HL-60 (cell line): ENCODE data around the gene SLC34A1.

Experiments
- DNase-seq, 2 experiments: peaks; one replicate each; pipeline ENCODE4 v3.0.0-alpha.2; 2010 to 2020; ENCODE audit warnings: low read depth in 1 of 2, low spot score in 1 of 2
- H3K27ac ChIP-seq: fragments of 250-450 bp; sonication (Bioruptor Pico); replicated peaks from 2 replicates; pipeline ENCODE4 v1.5.1; 2020; ENCODE audit warnings: mild to moderate bottlenecking, moderate library complexity
- H3K27me3 ChIP-seq: fragments of 250-450 bp; sonication (Bioruptor Pico); 2 replicates; pipeline ENCODE4 v1.5.1; 2021; ENCODE audit warnings: mild to moderate bottlenecking, moderate library complexity; ENCODE audit not compliant: insufficient read depth, poor library complexity, severe bottlenecking
- H3K4me3 ChIP-seq: replicated peaks from 2 replicates; pipeline ENCODE4 v1.5.1; 2011; ENCODE audit warnings: mild to moderate bottlenecking, control low read depth, low read length; ENCODE audit not compliant: insufficient read depth
- GABPA ChIP-seq: IDR thresholded peaks from 2 replicates; pipeline ENCODE4 v1.6.1; 2012; ENCODE audit warnings: low read depth
- POLR2AphosphoS5 ChIP-seq: IDR thresholded peaks from 2 replicates; pipeline ENCODE4 v1.6.1; 2012; ENCODE audit warnings: low read depth
- SPI1 ChIP-seq: IDR thresholded peaks from 2 replicates; pipeline ENCODE4 v1.6.1; 2012; ENCODE audit warnings: low read depth, mild to moderate bottlenecking, borderline replicate concordance
- TF ChIP-seq, protein P1 (sequence below): IDR thresholded peaks from 2 replicates; pipeline ENCODE4 v1.6.1; 2012; ENCODE audit warnings: low read depth; ENCODE audit not compliant: insufficient replicate concordance
- TF ChIP-seq, protein P2 (sequence below): IDR thresholded peaks from one replicate; pipeline ENCODE4 v1.5.1; 2011; ENCODE audit warnings: low read length, control low read depth, inconsistent platforms; ENCODE audit not compliant: insufficient read depth

The SLC34A1 gene

DNA sequence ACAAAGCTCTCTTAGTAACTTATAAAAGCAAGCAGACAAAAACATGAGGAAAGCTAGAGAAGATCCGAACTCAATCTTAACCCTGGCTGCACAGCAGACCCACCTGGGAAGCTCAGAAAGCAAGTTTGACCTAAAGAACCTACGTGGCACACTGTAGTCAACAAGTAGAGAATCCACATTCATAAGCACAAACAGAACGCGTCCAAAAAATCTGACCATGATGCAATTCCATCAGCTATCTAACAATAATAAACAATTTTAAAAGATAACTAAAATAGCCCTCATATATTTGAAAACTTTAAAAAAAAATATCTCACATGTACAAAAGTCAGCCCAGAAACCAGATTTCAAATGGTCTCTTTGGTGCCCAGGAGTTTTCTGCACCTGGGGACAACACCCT is 37.4 kb upstream of the SLC34A1 start:
- H3K27me3 ChIP-seq = no peaks in the 10 kb centered on the region
- no peak overlapping the region for H3K4me3 ChIP-seq
- no peak for DNase-seq
- no peak overlapping the region for H3K27ac ChIP-seq
- TF ChIP-seq, protein P1, sequence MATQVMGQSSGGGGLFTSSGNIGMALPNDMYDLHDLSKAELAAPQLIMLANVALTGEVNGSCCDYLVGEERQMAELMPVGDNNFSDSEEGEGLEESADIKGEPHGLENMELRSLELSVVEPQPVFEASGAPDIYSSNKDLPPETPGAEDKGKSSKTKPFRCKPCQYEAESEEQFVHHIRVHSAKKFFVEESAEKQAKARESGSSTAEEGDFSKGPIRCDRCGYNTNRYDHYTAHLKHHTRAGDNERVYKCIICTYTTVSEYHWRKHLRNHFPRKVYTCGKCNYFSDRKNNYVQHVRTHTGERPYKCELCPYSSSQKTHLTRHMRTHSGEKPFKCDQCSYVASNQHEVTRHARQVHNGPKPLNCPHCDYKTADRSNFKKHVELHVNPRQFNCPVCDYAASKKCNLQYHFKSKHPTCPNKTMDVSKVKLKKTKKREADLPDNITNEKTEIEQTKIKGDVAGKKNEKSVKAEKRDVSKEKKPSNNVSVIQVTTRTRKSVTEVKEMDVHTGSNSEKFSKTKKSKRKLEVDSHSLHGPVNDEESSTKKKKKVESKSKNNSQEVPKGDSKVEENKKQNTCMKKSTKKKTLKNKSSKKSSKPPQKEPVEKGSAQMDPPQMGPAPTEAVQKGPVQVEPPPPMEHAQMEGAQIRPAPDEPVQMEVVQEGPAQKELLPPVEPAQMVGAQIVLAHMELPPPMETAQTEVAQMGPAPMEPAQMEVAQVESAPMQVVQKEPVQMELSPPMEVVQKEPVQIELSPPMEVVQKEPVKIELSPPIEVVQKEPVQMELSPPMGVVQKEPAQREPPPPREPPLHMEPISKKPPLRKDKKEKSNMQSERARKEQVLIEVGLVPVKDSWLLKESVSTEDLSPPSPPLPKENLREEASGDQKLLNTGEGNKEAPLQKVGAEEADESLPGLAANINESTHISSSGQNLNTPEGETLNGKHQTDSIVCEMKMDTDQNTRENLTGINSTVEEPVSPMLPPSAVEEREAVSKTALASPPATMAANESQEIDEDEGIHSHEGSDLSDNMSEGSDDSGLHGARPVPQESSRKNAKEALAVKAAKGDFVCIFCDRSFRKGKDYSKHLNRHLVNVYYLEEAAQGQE = no peak
- no peak for TF ChIP-seq POLR2AphosphoS5

DNA sequence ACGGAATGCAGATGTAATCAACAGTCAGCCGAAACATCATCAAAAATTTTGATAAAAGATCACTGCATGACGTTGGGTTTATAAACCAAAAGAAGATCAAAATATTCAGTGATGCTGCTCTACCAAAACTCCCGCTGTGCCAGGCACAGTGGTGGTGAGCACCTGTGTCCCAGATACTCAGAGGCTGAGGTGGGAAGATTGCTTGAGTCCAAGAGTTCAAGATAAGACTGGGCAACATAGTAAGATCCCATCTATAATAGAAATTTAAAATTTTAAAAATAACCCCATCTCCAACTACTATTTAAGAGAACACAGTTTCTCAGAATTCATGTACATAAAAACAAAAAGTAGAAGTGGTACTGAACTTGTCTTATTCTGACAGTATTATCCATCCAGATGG is 36.5 kb upstream of the SLC34A1 start:
- TF ChIP-seq, protein P1 = no peak
- no peak for TF ChIP-seq SPI1
- TF ChIP-seq POLR2AphosphoS5 = no peak
- TF ChIP-seq, protein P2, sequence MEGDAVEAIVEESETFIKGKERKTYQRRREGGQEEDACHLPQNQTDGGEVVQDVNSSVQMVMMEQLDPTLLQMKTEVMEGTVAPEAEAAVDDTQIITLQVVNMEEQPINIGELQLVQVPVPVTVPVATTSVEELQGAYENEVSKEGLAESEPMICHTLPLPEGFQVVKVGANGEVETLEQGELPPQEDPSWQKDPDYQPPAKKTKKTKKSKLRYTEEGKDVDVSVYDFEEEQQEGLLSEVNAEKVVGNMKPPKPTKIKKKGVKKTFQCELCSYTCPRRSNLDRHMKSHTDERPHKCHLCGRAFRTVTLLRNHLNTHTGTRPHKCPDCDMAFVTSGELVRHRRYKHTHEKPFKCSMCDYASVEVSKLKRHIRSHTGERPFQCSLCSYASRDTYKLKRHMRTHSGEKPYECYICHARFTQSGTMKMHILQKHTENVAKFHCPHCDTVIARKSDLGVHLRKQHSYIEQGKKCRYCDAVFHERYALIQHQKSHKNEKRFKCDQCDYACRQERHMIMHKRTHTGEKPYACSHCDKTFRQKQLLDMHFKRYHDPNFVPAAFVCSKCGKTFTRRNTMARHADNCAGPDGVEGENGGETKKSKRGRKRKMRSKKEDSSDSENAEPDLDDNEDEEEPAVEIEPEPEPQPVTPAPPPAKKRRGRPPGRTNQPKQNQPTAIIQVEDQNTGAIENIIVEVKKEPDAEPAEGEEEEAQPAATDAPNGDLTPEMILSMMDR = no peak
- TF ChIP-seq GABPA = no peak
- H3K27me3 ChIP-seq = no peaks in the 10 kb centered on the region
- no peak overlapping the region for H3K27ac ChIP-seq
- no peak for DNase-seq
- no peak overlapping the region for H3K4me3 ChIP-seq

DNA sequence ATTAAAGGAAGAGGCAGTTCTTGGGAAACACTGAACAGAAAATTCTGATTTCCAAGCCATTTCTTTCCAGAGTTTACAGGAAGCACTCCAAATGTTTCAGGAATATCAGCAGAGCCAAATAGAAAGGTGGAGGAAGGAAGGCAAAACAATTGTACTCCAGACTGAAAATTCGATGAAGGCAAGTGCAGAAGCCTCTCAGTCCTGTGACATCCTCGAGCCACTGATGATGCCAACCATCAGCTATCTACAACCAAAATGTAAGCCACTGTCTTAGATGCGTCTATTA is 34.9 kb upstream of the SLC34A1 start:
- no peak for TF ChIP-seq SPI1
- TF ChIP-seq, protein P2 = no peak
- no peak for TF ChIP-seq GABPA
- no peak for TF ChIP-seq POLR2AphosphoS5
- TF ChIP-seq, protein P1 = no peak
- H3K27ac ChIP-seq = no peak overlapping the region
- no peak overlapping the region for H3K4me3 ChIP-seq
- H3K27me3 ChIP-seq = no peaks in the 10 kb centered on the region
- DNase-seq = no peak

DNA sequence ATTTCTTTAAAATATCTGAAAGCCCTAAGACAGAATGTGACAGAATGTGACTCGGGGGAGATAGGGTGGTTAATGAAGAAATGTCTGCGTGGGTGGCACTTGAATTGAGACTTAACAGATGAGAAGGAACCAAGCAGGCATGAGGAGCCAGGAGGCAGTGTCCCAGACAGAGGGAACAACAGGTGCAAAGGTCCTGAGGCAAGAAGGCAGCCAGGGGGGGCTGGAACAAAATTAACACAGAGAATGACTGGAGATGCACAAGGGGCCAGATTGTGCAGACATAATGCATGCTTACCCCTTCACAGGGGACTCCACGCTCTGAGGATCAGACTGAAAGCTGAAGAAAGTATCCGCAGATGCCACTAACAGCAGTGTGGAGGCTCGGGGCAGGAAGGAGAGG is 34.5 kb upstream of the SLC34A1 start:
- Histone ChIP-seq H3K27me3 (no peaks in the 10 kb centered on the region), H3K27ac (no peak overlapping the region), H3K4me3 (peak overlapping the region; percentile 90)
- DNase-seq = no peak
- TF ChIP-seq POLR2AphosphoS5 (no peak), GABPA (no peak), SPI1 (no peak)
- TF ChIP-seq, protein P1 = no peak
- TF ChIP-seq, protein P2 = no peak
